Measurements from ENCODE around the gene ZMYND11.

Gene ZMYND11

DNA sequence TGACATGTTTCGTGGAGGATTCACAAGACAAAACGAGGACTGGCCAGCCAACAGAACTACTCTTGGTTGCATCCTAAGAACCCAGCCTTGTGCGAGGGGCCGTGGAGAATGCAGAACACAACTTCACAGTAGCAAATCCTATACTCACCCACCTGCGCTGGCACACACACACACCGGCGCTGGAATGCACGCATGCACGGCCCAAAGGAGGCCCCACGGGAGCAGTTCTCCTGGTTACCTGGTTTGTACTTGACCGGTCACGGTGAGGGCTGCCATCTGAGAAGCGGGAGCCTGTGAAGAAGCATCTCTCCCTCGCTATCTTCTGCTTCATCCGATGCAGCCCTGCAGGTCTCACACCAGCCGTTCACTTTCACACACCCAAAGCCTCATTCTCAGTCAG is 137.8 kb downstream of the ZMYND11 start:
- H3K36me3 ChIP-seq (ENCODE audit: control insufficient read depth, insufficient read depth, low read length) = no peaks in the 10 kb centered on the region
- H3K27me3 ChIP-seq (replicated peaks; ENCODE audit: control insufficient read depth, insufficient read depth, low read length) = peaks cover 1% of the 10 kb centered on the region; the same call in 1 of the 2 replicates

DNA sequence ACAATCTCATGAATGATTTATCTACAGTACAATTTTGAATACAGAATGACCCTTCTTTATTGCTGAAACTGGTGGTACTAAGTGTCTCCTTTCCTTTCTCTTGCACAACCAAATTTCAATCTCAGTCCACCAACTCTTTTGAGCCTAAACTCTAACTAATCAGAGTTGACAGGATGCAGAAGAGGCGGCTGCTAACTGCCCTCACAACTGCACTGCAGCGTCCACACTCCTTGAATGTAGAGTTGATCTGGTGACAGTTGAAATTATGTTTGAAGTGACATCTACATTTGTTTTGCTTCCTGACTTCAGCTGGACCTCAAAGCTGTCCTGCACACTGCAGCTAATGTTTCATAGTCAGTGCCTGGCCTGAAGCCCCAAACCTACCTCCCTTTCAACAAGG is 139.6 kb downstream of the ZMYND11 start:
- Histone ChIP-seq H3K4me3 (replicated peaks; ENCODE audit: low read depth, low read length) (no peak overlapping the region), H3K36me3 (ENCODE audit: control insufficient read depth, insufficient read depth, low read length) (no peaks in the 10 kb centered on the region), H3K27me3 (replicated peaks; ENCODE audit: control insufficient read depth, insufficient read depth, low read length) (peaks cover under 1% of the 10 kb centered on the region; the same call in 1 of the 2 replicates)
- TF ChIP-seq, protein P1, sequence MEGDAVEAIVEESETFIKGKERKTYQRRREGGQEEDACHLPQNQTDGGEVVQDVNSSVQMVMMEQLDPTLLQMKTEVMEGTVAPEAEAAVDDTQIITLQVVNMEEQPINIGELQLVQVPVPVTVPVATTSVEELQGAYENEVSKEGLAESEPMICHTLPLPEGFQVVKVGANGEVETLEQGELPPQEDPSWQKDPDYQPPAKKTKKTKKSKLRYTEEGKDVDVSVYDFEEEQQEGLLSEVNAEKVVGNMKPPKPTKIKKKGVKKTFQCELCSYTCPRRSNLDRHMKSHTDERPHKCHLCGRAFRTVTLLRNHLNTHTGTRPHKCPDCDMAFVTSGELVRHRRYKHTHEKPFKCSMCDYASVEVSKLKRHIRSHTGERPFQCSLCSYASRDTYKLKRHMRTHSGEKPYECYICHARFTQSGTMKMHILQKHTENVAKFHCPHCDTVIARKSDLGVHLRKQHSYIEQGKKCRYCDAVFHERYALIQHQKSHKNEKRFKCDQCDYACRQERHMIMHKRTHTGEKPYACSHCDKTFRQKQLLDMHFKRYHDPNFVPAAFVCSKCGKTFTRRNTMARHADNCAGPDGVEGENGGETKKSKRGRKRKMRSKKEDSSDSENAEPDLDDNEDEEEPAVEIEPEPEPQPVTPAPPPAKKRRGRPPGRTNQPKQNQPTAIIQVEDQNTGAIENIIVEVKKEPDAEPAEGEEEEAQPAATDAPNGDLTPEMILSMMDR (IDR thresholded peaks at IDR 0.05; ENCODE audit: insufficient read depth, low read length, poor library complexity, severe bottlenecking) = no peak
- no peak for DNase-seq (ENCODE audit: extremely low read depth, insufficient read length)

More for the DNA sequence above, 137.8 kb downstream of the ZMYND11 start:
- TF ChIP-seq, protein P1 (IDR thresholded peaks at IDR 0.05; ENCODE audit: insufficient read depth, low read length, poor library complexity, severe bottlenecking) = no peak
- H3K4me3 ChIP-seq (replicated peaks; ENCODE audit: low read depth, low read length) = no peak overlapping the region
- no peak for DNase-seq (ENCODE audit: extremely low read depth, insufficient read length)

DNA sequence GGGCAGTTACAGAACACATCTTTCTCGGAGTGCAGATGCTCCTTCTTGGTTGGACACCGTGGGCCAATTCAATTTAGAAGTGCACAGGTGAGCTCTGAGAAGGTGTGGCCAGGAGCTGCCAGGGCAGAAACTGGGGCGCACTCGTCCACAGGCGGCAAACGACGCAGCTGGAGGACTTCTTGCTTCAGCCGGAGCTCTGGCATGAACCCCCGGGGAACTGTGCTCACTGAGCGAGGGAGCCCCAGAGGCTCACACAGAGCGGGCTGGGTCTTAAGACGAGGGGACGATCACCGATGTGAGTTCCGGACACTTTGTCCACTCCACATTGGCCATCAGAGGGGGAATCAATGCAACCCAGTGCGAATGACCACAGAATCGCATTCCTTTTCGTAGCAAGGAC is 140.4 kb downstream of the ZMYND11 start:
- Histone ChIP-seq H3K4me3 (replicated peaks; ENCODE audit: low read depth, low read length) (no peak overlapping the region), H3K27me3 (replicated peaks; ENCODE audit: control insufficient read depth, insufficient read depth, low read length) (no peaks in the 10 kb centered on the region), H3K36me3 (ENCODE audit: control insufficient read depth, insufficient read depth, low read length) (no peaks in the 10 kb centered on the region)
- no peak for DNase-seq (ENCODE audit: extremely low read depth, insufficient read length)
- TF ChIP-seq, protein P1 (IDR thresholded peaks at IDR 0.05; ENCODE audit: insufficient read depth, low read length, poor library complexity, severe bottlenecking) = no peak

DNA sequence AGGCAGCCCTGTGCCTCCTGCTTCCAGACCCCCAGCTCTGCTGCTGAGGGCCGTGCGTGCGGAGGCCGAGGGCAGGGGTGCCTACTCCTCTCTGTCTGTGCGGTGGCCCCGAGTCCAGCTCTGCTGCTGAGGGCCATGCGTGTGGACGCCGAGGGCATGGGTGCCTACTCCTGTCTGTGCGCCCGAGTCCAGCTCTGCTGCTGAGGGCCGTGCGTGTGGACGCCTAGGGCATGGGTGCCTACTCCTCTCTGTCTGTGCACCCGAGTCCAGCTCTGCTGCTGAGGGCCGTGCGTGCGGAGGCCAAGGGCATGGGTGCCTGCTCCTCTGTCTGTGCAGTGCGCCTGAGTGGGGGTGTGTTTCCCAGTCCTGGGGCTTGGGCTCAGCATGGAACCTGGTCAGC is 142.7 kb downstream of the ZMYND11 start:
- TF ChIP-seq, protein P1 (IDR thresholded peaks at IDR 0.05; ENCODE audit: insufficient read depth, low read length, poor library complexity, severe bottlenecking) = no peak
- H3K36me3 ChIP-seq (ENCODE audit: control insufficient read depth, insufficient read depth, low read length) = no peaks in the 10 kb centered on the region
- H3K27me3 ChIP-seq (replicated peaks; ENCODE audit: control insufficient read depth, insufficient read depth, low read length) = no peaks in the 10 kb centered on the region
- H3K4me3 ChIP-seq (replicated peaks; ENCODE audit: low read depth, low read length) = no peak overlapping the region
- DNase-seq (ENCODE audit: extremely low read depth, insufficient read length) = no peak

DNA sequence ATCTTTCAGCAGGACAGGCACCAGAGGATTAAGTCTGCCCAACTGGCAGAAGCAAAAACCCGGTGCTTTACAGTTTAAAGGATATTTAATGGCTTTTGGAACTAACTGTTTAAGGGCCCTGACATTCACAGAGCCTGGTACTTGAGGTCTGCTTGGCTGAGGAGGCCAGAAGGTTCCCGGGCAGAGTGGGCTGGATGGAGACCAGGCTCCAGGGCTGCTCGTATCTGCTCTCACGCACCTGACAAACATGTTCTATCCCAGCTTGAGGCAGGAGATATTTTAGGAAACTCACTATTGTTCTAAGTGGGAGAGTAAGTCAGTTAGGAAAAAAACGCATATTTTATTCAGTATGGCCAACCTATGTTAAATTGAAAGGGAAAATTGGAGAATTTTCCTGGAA is 143.5 kb downstream of the ZMYND11 start:
- DNase-seq (ENCODE audit: extremely low read depth, insufficient read length) = no peak
- Histone ChIP-seq H3K4me3 (replicated peaks; ENCODE audit: low read depth, low read length) (no peak overlapping the region), H3K36me3 (ENCODE audit: control insufficient read depth, insufficient read depth, low read length) (no peaks in the 10 kb centered on the region), H3K27me3 (replicated peaks; ENCODE audit: control insufficient read depth, insufficient read depth, low read length) (no peaks in the 10 kb centered on the region)
- TF ChIP-seq, protein P1 (IDR thresholded peaks at IDR 0.05; ENCODE audit: insufficient read depth, low read length, poor library complexity, severe bottlenecking) = no peak

DNA sequence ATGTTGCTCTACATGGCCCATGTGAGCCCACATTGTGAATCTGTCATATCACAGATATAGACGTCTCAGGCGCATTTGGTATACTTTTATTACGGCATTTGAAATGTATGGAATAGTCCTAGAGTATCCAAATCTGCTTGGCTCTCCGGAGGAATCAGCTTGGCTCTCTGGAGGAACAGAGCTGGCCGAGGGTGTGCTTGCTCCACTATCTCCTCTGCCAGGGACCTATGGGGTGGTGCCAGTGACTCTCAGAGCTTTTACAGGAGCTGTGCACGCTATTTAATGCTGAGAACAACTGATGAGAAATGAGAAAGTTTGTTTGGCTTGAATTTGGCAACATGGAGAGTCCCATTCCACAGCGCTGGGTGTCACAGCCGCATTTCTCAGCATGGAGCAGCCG is 144.0 kb downstream of the ZMYND11 start:
- no peak for DNase-seq (ENCODE audit: extremely low read depth, insufficient read length)
- H3K36me3 ChIP-seq (ENCODE audit: control insufficient read depth, insufficient read depth, low read length) = no peaks in the 10 kb centered on the region
- no peak overlapping the region for H3K4me3 ChIP-seq (replicated peaks; ENCODE audit: low read depth, low read length)
- TF ChIP-seq, protein P1 (IDR thresholded peaks at IDR 0.05; ENCODE audit: insufficient read depth, low read length, poor library complexity, severe bottlenecking) = no peak
- H3K27me3 ChIP-seq (replicated peaks; ENCODE audit: control insufficient read depth, insufficient read depth, low read length) = no peaks in the 10 kb centered on the region

Data from GM06990 (cell line).